H1 (cell line): ENCODE measurements around the gene PXT1. TPM values are rescaled to one million over a fixed set of nuclear protein-coding genes. Genes with fewer than 3 reads are reported as not detected.
A peak's percentile ranks its signal among the peaks of the same experiment; 100 is the strongest.

Experiments used
- CTCF ChIA-PET: fragments of 300-600 bp; sonication (Branson Sonifier 250); formaldehyde crosslinking; loops from one replicate; lab custom pipeline; 2021; ENCODE audit not compliant: partially characterized antibody; lab: Charles Lee
- POLR2A ChIA-PET: fragments of 300-600 bp; sonication (Branson Sonifier 250); formaldehyde crosslinking; loops from one replicate; lab custom pipeline; 2021; ENCODE audit warnings: inconsistent platforms; ENCODE audit not compliant: partially characterized antibody; lab: Charles Lee
- DNase-seq, 2 experiments: peaks; one replicate each; pipeline versions ENCODE4 v3.0.0 to v3.0.0-alpha.2; 2010 to 2022; ENCODE audit warnings: low spot score in 2 of 2, low read depth in 1 of 2, mixed read lengths in 1 of 2
- FAIRE-seq: peaks from 2 replicates; lab custom pipeline; 2011; peaks lifted over from hg19 to GRCh38; lab: Jason Lieb, UNC
- H2AFZ ChIP-seq: 2 replicates; pipeline ENCODE4 v1.8.1; 2012; ENCODE audit warnings: low read length, inconsistent platforms
- H2AK5ac ChIP-seq: 2 replicates; pipeline ENCODE4 v1.6.1; 2013; ENCODE audit warnings: low read depth, low read length
- H2BK120ac ChIP-seq: replicated peaks from 2 replicates; pipeline ENCODE3; 2013; ENCODE audit warnings: low read depth, low read length, inconsistent platforms
- H2BK12ac ChIP-seq: 2 replicates; pipeline ENCODE4 v1.6.1; 2013; ENCODE audit warnings: low read depth, low read length
- H2BK15ac ChIP-seq: 2 replicates; pipeline ENCODE4 v1.6.1; 2013; ENCODE audit warnings: low read length
- H2BK20ac ChIP-seq: 2 replicates; pipeline ENCODE4 v1.6.1; 2013; ENCODE audit warnings: low read length
- H2BK5ac ChIP-seq: 2 replicates; pipeline ENCODE4 v1.6.1; 2013; ENCODE audit warnings: low read depth, low read length
- H3K14ac ChIP-seq: 2 replicates; pipeline ENCODE4 v1.6.1; 2013; ENCODE audit warnings: inconsistent platforms; ENCODE audit not compliant: insufficient read length
- H3K18ac ChIP-seq: 2 replicates; pipeline ENCODE4 v1.6.1; 2013; ENCODE audit warnings: low read length; ENCODE audit errors: extremely low read depth
- H3K23ac ChIP-seq: 2 replicates; pipeline ENCODE4 v1.6.1; 2013; ENCODE audit warnings: inconsistent platforms; ENCODE audit not compliant: insufficient read length
- H3K23me2 ChIP-seq: 2 replicates; pipeline ENCODE4 v1.6.1; 2013; ENCODE audit warnings: low read depth, low read length
- H3K27ac ChIP-seq: 2 replicates; pipeline ENCODE4 v1.6.1; 2011; ENCODE audit warnings: low read depth, low read length, inconsistent platforms
- H3K27me3 ChIP-seq, 4 experiments: replicated peaks in 1 of 4; 1 replicate in 1 of 4; 2 replicates in 3 of 4; pipeline versions ENCODE4 v1.6.1 to v1.8.1; 2011 to 2013; ENCODE audit warnings: low read length in 3 of 4, mild to moderate bottlenecking in 3 of 4, inconsistent platforms in 2 of 4, mixed read lengths in 2 of 4, moderate library complexity in 1 of 4; ENCODE audit not compliant: control insufficient read depth in 3 of 4, insufficient read depth in 3 of 4; ENCODE audit errors: extremely low read depth in 1 of 4
- H3K36me3 ChIP-seq, 4 experiments: 2 replicates each; pipeline versions ENCODE4 v1.6.1 to v1.8.1; 2011 to 2013; ENCODE audit warnings: mild to moderate bottlenecking in 4 of 4, low read length in 3 of 4, moderate library complexity in 2 of 4, control low read depth in 1 of 4, inconsistent platforms in 1 of 4; ENCODE audit not compliant: insufficient read depth in 4 of 4, control insufficient read depth in 2 of 4
- H3K4ac ChIP-seq: replicated peaks from 2 replicates; pipeline ENCODE3; 2013; ENCODE audit warnings: low read length, low read depth, mixed read lengths, inconsistent platforms; ENCODE audit not compliant: insufficient read length
- H3K4me1 ChIP-seq, 4 experiments: replicated peaks in 1 of 4; 1 replicate in 1 of 4; 2 replicates in 3 of 4; pipeline versions ENCODE4 v1.6.1 to v1.8.1; 2011 to 2013; ENCODE audit warnings: low read length in 3 of 4, inconsistent platforms in 2 of 4, mixed read lengths in 1 of 4; ENCODE audit not compliant: insufficient read depth in 4 of 4, control insufficient read depth in 3 of 4
- H3K4me2 ChIP-seq, 2 experiments: 2 replicates each; pipeline versions ENCODE4 v1.6.1 to v1.8.1; 2011 to 2013; ENCODE audit warnings: low read depth in 2 of 2, low read length in 2 of 2, control low read depth in 1 of 2, inconsistent platforms in 1 of 2, mild to moderate bottlenecking in 1 of 2; ENCODE audit not compliant: insufficient read depth in 1 of 2
- H3K4me3 ChIP-seq, 4 experiments: fragments of 200-600, 300-600 bp in 1 of 4; sonication (generic), shearing (Covaris generic), sonication (Bioruptor Twin) in 1 of 4; 2 replicates each; pipeline versions ENCODE4 v1.5.1 to v1.8.1; 2011 to 2016; ENCODE audit warnings: low read length in 4 of 4, low read depth in 3 of 4, control low read depth in 2 of 4, inconsistent platforms in 2 of 4, mild to moderate bottlenecking in 2 of 4, mixed read lengths in 1 of 4, moderate library complexity in 1 of 4; ENCODE audit not compliant: insufficient read depth in 2 of 4; ENCODE audit errors: extremely low read depth in 1 of 4
- H3K56ac ChIP-seq: replicated peaks from 2 replicates; pipeline ENCODE3; 2013; ENCODE audit warnings: low read depth, mild to moderate bottlenecking, mixed read lengths, low read length, inconsistent platforms; ENCODE audit not compliant: insufficient read length
- H3K79me1 ChIP-seq: 2 replicates; pipeline ENCODE4 v1.6.1; 2013; ENCODE audit warnings: low read depth, low read length, control low read depth
- H3K79me2 ChIP-seq, 2 experiments: 2 replicates each; pipeline versions ENCODE4 v1.6.1 to v1.8.1; 2012 to 2013; ENCODE audit warnings: low read length in 2 of 2, mild to moderate bottlenecking in 2 of 2, inconsistent platforms in 1 of 2; ENCODE audit not compliant: insufficient read depth in 2 of 2, control insufficient read depth in 1 of 2
- H3K9ac ChIP-seq, 4 experiments: replicated peaks in 1 of 4; 1 replicate in 1 of 4; 2 replicates in 3 of 4; pipeline versions ENCODE4 v1.6.1 to v1.8.1; 2011 to 2013; ENCODE audit warnings: low read depth in 3 of 4, low read length in 3 of 4, control low read depth in 2 of 4, mild to moderate bottlenecking in 2 of 4, moderate library complexity in 2 of 4, inconsistent platforms in 1 of 4; ENCODE audit errors: extremely low read depth in 1 of 4
- H3K9me3 ChIP-seq, 2 experiments: 2 replicates each; pipeline versions ENCODE4 v1.6.1 to v1.8.1; 2012 to 2013; ENCODE audit warnings: mild to moderate bottlenecking in 2 of 2, moderate library complexity in 2 of 2, control low read depth in 1 of 2, inconsistent platforms in 1 of 2, low read depth in 1 of 2, low read length in 1 of 2, mixed read lengths in 1 of 2; ENCODE audit not compliant: insufficient read depth in 2 of 2
- H4K20me1 ChIP-seq, 2 experiments: replicated peaks in 1 of 2; 2 replicates each; pipeline versions ENCODE3 to v1.8.1; 2011 to 2013; ENCODE audit warnings: inconsistent platforms in 2 of 2, low read length in 2 of 2, mild to moderate bottlenecking in 1 of 2; ENCODE audit not compliant: insufficient read depth in 2 of 2, control insufficient read depth in 1 of 2
- H4K5ac ChIP-seq: 2 replicates; pipeline ENCODE4 v1.6.1; 2013; ENCODE audit warnings: low read length, low read depth, mixed read lengths, inconsistent platforms; ENCODE audit not compliant: insufficient read length
- H4K8ac ChIP-seq: 2 replicates; pipeline ENCODE4 v1.8.0; 2013; ENCODE audit warnings: mild to moderate bottlenecking, moderate library complexity, low read length, inconsistent platforms; ENCODE audit not compliant: insufficient read depth; ENCODE audit errors: extremely low read depth
- H4K91ac ChIP-seq: replicated peaks from 2 replicates; pipeline ENCODE3; 2013; ENCODE audit warnings: low read length, mixed read lengths, inconsistent platforms; ENCODE audit not compliant: insufficient read length
- CHD2 ChIP-seq: IDR thresholded peaks from 2 replicates; pipeline ENCODE4 v1.6.1; 2012; ENCODE audit warnings: low read length, improper control_type of control experiment
- MAFK ChIP-seq: IDR thresholded peaks from 2 replicates; pipeline ENCODE4 v1.6.1; 2012; ENCODE audit warnings: low read depth, mild to moderate bottlenecking, improper control_type of control experiment, low read length
- POLR2A ChIP-seq, 2 experiments: IDR thresholded peaks; 1 replicate in 1 of 2; 2 replicates in 1 of 2; pipeline ENCODE4 v1.6.1; 2011; ENCODE audit warnings: low read depth in 2 of 2, low read length in 2 of 2, mild to moderate bottlenecking in 2 of 2; ENCODE audit errors: control extremely low read depth in 1 of 2
- RAD21 ChIP-seq, 2 experiments: IDR thresholded peaks in 1 of 2; conservative IDR thresholded peaks in 1 of 2; 2 replicates each; pipeline ENCODE4 v1.6.1; 2011; ENCODE audit warnings: low read depth in 2 of 2, low read length in 2 of 2, improper control_type of control experiment in 1 of 2, inconsistent platforms in 1 of 2, mild to moderate bottlenecking in 1 of 2, moderate library complexity in 1 of 2
- TAF1 ChIP-seq: IDR thresholded peaks from 2 replicates; pipeline ENCODE4 v1.6.1; 2011; ENCODE audit warnings: mild to moderate bottlenecking, low read depth, low read length
- YY1 ChIP-seq: IDR thresholded peaks from 2 replicates; pipeline ENCODE4 v1.6.1; 2011; ENCODE audit warnings: low read depth, mild to moderate bottlenecking, low read length
- WGBS, 2 experiments: shearing (Covaris generic) in 1 of 2; methylation state at CpG; one replicate each; pipeline versions ENCODE4 v1.1.6 to v1.1.7; 2013 to 2015; ENCODE audit warnings: low lambda C conversion rate in 2 of 2, mixed read lengths in 2 of 2, inconsistent platforms in 1 of 2, low coverage in 1 of 2, missing lambda C conversion rate in 1 of 2; ENCODE audit not compliant: insufficient replicate concordance in 2 of 2, insufficient coverage in 1 of 2, insufficient read length in 1 of 2; ENCODE audit errors: extremely low coverage in 1 of 2, missing lambda C conversion rate in 1 of 2; 5-methylcytosine and 5-hydroxymethylcytosine counted together
- polyA plus RNA-seq, 7 experiments: library from polyadenylated mRNA; depleted of rRNA in 3 of 7; stranded (reverse) in 5 of 7; unstranded in 2 of 7; fragments of >200 nt in 5 of 7; fragments of 200-250 nt in 2 of 7; gene quantifications; 1 replicate in 5 of 7; 2 replicates in 1 of 7; 4 replicates in 1 of 7; pipeline versions ENCODE4 v1.2.1 to v1.2.3, GENCODE V29; 2011 to 2013; ENCODE audit warnings: missing spikeins in 2 of 7, mixed read lengths in 2 of 7
- total RNA-seq: library from RNA; stranded (reverse); fragmentation: NEBNext Ultra II Directional; extraction: Animal tissue kit (Norgen Biotek cat#: 25700); gene quantifications from 2 replicates; pipeline ENCODE4 v1.2.1, GENCODE V29; 2021
- TF ChIP-seq, protein P1 (sequence below), 3 experiments: IDR thresholded peaks; 1 replicate in 2 of 3; 2 replicates in 1 of 3; pipeline versions ENCODE4 v1.5.1 to v1.6.1; 2011; ENCODE audit warnings: low read length in 3 of 3, mild to moderate bottlenecking in 3 of 3, inconsistent platforms in 2 of 3, low read depth in 1 of 3, moderate library complexity in 1 of 3; ENCODE audit not compliant: insufficient read depth in 1 of 3; ENCODE audit errors: control extremely low read depth in 1 of 3

Gene PXT1
- total and polyA plus RNA-seq, 2 of the 8 experiments (the other 6 are each of a cell fraction or from before 2014, with no cell fraction given) = 0.06 TPM; not detected in 1

DNA sequence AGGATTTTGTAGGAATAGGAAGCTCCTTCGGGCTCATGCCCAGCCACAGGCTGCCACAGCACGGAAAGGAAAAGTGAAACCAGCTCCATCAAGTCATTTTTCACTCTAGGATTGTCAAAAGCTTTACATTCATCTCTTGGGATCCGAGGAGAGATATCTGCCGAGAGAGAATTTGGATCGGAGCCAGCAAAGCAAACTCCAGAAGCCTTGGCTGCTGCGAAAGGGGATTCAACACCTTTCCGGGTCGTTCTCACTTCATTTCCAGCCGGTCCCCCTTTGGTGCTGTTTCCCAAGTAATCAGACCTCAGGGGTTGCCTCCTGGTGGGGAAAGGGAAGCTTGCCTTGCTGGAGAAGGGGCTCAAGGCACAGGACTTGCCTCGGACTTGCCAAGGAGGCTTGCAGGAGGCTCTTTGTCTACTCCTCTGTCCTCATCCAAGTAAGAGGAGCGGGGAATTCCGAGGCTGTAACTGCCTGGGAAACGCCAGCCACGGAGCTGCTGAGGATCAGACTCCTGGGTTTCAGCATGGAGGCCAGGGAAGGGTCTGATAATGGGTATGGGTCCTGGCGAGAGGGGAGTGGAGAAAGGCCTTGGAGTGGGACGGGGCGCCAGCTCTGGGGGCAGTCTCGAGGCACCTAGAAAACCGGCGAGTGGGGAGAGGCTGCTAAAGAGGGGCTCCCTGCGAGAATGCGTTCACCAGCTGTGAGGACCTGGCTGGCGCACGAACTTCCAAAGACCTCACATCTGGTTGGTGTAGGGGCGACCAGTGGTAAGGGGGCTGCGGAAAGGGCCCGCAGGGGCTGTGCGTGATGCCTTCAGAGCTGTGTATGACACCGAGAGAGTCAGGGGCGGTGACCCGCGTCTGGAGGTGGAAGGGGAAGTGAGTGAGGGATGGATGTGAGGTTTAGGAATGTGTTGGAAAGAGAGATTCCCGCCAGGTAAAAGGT lies 55.9 kb downstream of the PXT1 start:
- Histone ChIP-seq H4K5ac (no peak overlapping the region), H2AFZ (peak overlapping the region; percentile 92), H2BK15ac (peak overlapping the region; percentile 81; the same call in 1 of the 2 replicates), H3K4me2 (peak overlapping the region; percentile 94 to 99), H3K23me2 (peaks cover 12% of the 10 kb centered on the region), H3K4ac (peak overlapping the region; percentile 60), H3K27me3 (peaks cover 11 to 40% (median 36%) of the 10 kb centered on the region in 4 experiments), H3K27ac (no peak overlapping the region), H3K56ac (no peak overlapping the region), H2BK120ac (peak overlapping the region; percentile 79), H3K14ac (no peak overlapping the region), H3K36me3 (no peaks in the 10 kb centered on the region), H3K4me1 (peaks cover 0 to 11% (median under 1%) of the 10 kb centered on the region in 4 experiments; a peak in 4 of 7 replicates), H2AK5ac (no peak overlapping the region), H3K23ac (no peak overlapping the region), H2BK12ac (0 out of 2 replicates have a peak overlapping the region, but pooled peaks have one; percentile 46), H3K18ac (peak overlapping the region; percentile 89), H2BK20ac (peak overlapping the region; percentile 86; the same call in 1 of the 2 replicates), H3K4me3 (peak overlapping the region; percentile 43 to 68 (median 64)), H3K79me1 (no peaks in the 10 kb centered on the region), H4K91ac (peak overlapping the region; percentile 22), H4K20me1 (no peaks in the 10 kb centered on the region), H2BK5ac (peak overlapping the region; percentile 30; the same call in 1 of the 2 replicates), H3K9ac (peak overlapping the region in 3 of 4 experiments; percentile 26 to 44 (median 41); a peak in 5 of 7 replicates), H3K79me2 (no peaks in the 10 kb centered on the region), H3K9me3 (no peaks in the 10 kb centered on the region), H4K8ac (peak overlapping the region; percentile 54; the same call in 1 of the 2 replicates)
- FAIRE-seq = no peak
- DNase-seq = peak; percentile 21 to 65
- ChIA-PET POLR2A (interaction anchor here (0.6 to 1.5 kb wide), 5 partner anchors 14 to 280 kb away, joined by 3 to 6 read pairs (median 3); no protein-coding TSS in a partner anchor), CTCF (interaction anchor here (0.7 to 3.2 kb wide), 6 partner anchors 13 to 319 kb away, joined by 3 to 10 read pairs (median 3); no protein-coding TSS in a partner anchor)
- WGBS, 2 experiments = 13% methylated on average over 33 of the region's 33 CpGs; no CpG with 5 or more reads in 1 of the 2 experiments
- TF ChIP-seq, protein P1, sequence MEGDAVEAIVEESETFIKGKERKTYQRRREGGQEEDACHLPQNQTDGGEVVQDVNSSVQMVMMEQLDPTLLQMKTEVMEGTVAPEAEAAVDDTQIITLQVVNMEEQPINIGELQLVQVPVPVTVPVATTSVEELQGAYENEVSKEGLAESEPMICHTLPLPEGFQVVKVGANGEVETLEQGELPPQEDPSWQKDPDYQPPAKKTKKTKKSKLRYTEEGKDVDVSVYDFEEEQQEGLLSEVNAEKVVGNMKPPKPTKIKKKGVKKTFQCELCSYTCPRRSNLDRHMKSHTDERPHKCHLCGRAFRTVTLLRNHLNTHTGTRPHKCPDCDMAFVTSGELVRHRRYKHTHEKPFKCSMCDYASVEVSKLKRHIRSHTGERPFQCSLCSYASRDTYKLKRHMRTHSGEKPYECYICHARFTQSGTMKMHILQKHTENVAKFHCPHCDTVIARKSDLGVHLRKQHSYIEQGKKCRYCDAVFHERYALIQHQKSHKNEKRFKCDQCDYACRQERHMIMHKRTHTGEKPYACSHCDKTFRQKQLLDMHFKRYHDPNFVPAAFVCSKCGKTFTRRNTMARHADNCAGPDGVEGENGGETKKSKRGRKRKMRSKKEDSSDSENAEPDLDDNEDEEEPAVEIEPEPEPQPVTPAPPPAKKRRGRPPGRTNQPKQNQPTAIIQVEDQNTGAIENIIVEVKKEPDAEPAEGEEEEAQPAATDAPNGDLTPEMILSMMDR (IDR thresholded peaks at IDR 0.05; ENCODE audit: control extremely low read depth in 1 of 3, insufficient read depth in 1 of 3, low read depth in 1 of 3, low read length in 3 of 3) = peak in 1 of 3 experiments; percentile 1; a peak in 1 of 4 replicates
- TF ChIP-seq RAD21 (IDR thresholded peaks at IDR 0.05 in 1 of 2, conservative IDR thresholded peaks at IDR 0.05 in 1 of 2; ENCODE audit: low read depth in 2 of 2, low read length in 2 of 2) (no peak; a peak in 1 of 4 replicates), CHD2 (no peak), POLR2A (IDR thresholded peaks at IDR 0.05; ENCODE audit: control extremely low read depth in 1 of 2, low read depth in 2 of 2, low read length in 2 of 2) (no peak), YY1 (no peak), MAFK (no peak), TAF1 (peak; percentile 47)
